Transverse colon (tissue), 3 donors: ENCODE data around the gene OR5AR1.

Experiments used
- POLR2A ChIP-seq: fragments of 450-650 bp; IDR thresholded peaks from one replicate; pipeline ENCODE4 v1.6.1; 2016; ENCODE audit warnings: antibody characterized with exemption, mild to moderate bottlenecking, moderate library complexity
- TF ChIP-seq, protein P1 (sequence below), 5 experiments: fragments of 200-600 bp in 3 of 5; fragments of 450-650 bp in 2 of 5; sonication (generic) in 3 of 5; IDR thresholded peaks; 1 replicate in 2 of 5; 2 replicates in 3 of 5; pipeline ENCODE4 v1.5.1; 2016 to 2017; ENCODE audit warnings: antibody characterized with exemption in 5 of 5, inconsistent platforms in 3 of 5, mild to moderate bottlenecking in 2 of 5, moderate library complexity in 1 of 5

DNA sequence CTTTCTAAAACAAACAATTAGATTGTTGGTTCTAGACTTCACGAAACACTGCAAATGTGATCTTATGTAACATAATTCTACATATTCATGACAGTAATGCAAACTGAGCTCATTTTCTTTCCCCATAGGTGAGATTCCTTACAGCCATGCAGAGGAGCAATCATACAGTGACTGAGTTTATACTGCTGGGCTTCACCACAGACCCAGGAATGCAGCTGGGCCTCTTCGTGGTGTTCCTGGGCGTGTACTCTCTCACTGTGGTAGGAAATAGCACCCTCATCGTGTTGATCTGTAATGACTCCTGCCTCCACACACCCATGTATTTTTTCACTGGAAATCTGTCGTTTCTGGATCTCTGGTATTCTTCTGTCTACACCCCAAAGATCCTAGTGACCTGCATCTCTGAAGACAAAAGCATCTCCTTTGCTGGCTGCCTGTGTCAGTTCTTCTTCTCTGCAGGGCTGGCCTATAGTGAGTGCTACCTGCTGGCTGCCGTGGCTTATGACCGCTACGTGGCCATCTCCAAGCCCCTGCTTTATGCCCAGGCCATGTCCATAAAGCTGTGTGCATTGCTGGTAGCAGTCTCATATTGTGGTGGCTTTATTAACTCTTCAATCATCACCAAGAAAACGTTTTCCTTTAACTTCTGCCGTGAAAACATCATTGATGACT lies 36.9 kb downstream of the OR5AR1 start:
- TF ChIP-seq, protein P1, sequence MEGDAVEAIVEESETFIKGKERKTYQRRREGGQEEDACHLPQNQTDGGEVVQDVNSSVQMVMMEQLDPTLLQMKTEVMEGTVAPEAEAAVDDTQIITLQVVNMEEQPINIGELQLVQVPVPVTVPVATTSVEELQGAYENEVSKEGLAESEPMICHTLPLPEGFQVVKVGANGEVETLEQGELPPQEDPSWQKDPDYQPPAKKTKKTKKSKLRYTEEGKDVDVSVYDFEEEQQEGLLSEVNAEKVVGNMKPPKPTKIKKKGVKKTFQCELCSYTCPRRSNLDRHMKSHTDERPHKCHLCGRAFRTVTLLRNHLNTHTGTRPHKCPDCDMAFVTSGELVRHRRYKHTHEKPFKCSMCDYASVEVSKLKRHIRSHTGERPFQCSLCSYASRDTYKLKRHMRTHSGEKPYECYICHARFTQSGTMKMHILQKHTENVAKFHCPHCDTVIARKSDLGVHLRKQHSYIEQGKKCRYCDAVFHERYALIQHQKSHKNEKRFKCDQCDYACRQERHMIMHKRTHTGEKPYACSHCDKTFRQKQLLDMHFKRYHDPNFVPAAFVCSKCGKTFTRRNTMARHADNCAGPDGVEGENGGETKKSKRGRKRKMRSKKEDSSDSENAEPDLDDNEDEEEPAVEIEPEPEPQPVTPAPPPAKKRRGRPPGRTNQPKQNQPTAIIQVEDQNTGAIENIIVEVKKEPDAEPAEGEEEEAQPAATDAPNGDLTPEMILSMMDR (IDR thresholded peaks at IDR 0.05), result no peak
- TF ChIP-seq POLR2A, result no peak
